K562 (cell line): ENCODE measurements around the gene ATP2A2. TPM values are rescaled to one million over a fixed set of nuclear protein-coding genes. Genes with fewer than 3 reads are reported as not detected.

Source experiments
- ATF6 ChIP-seq: sonication (generic); formaldehyde crosslinking; IDR thresholded peaks from 2 replicates; pipeline ENCODE4 v1.4.0; 2020; ENCODE audit warnings: mild to moderate bottlenecking, missing genetic modification reagents
- CHAMP1 ChIP-seq: fragments of 450-650 bp; IDR thresholded peaks from 2 replicates; pipeline ENCODE4 v1.6.1; 2016; ENCODE audit warnings: mild to moderate bottlenecking
- FOXO4 ChIP-seq: fragments of 450-650 bp; formaldehyde crosslinking; IDR thresholded peaks from 2 replicates; pipeline ENCODE4 v1.4.0; 2020; ENCODE audit warnings: mild to moderate bottlenecking, moderate library complexity
- KAT7 ChIP-seq: sonication (generic); formaldehyde crosslinking; IDR thresholded peaks from 2 replicates; pipeline ENCODE4 v1.8.0; 2022; ENCODE audit warnings: missing genetic modification reagents, mild to moderate bottlenecking, borderline replicate concordance
- NFIX ChIP-seq: fragments of 250-450 bp; sonication (Bioruptor Pico); IDR thresholded peaks from 2 replicates; pipeline ENCODE4 v1.4.0; 2020; ENCODE audit warnings: low read depth, mild to moderate bottlenecking, moderate library complexity
- NR2F6 ChIP-seq: fragments of 450-650 bp; formaldehyde crosslinking; IDR thresholded peaks from 2 replicates; pipeline ENCODE4 v1.4.0; 2020; ENCODE audit warnings: mild to moderate bottlenecking
- THRAP3 ChIP-seq: fragments of 450-650 bp; IDR thresholded peaks from 2 replicates; pipeline ENCODE4 v1.6.1; 2016; ENCODE audit warnings: mild to moderate bottlenecking, inconsistent platforms, borderline replicate concordance
- YBX1 ChIP-seq: fragments of 450-650 bp; IDR thresholded peaks from 2 replicates; pipeline ENCODE4 v1.7.1; 2016; ENCODE audit warnings: mild to moderate bottlenecking
- ZNF644 ChIP-seq: fragments of 200-800 bp; sonication (Bioruptor generic); IDR thresholded peaks from 2 replicates; pipeline ENCODE4 v1.6.1; 2016; ENCODE audit warnings: low read depth, missing genetic modification characterization, missing compliant biosample characterization
- ZNF77 ChIP-seq: fragments of 250-450 bp; sonication (Bioruptor Pico); IDR thresholded peaks from 2 replicates; pipeline ENCODE4 v1.5.0; 2020
- ZZZ3 ChIP-seq: fragments of 450-650 bp; IDR thresholded peaks from 2 replicates; pipeline ENCODE4 v1.6.1; 2016; ENCODE audit warnings: antibody characterized with exemption, mild to moderate bottlenecking, moderate library complexity
- polyA plus RNA-seq, 8 experiments: library from polyadenylated mRNA; depleted of rRNA in 4 of 8; stranded (reverse) in 5 of 8; unstranded in 3 of 8; fragments of >200 nt; fragmentation: Nextera tagmentation in 2 of 8; fragmentation: Illumina TruSeq in 1 of 8; extraction: Ambion mirVana in 2 of 8; extraction: Trizol in 1 of 8; gene quantifications; 2 replicates each; pipeline versions ENCODE4 v1.2.1 to v1.2.3, GENCODE V29; 2011 to 2014; ENCODE audit warnings: inconsistent platforms in 1 of 8, missing spikeins in 1 of 8
- total RNA-seq, 7 experiments: library from RNA; depleted of rRNA in 6 of 7; stranded (reverse); fragments of >200 nt in 6 of 7; fragmentation: Illumina TruSeq in 2 of 7; extraction: Trizol in 2 of 7; gene quantifications; 2 replicates each; pipeline versions ENCODE4 v1.2.1 to v1.2.3, GENCODE V29; 2011 to 2021; ENCODE audit warnings: low replicate concordance in 1 of 7
- TF ChIP-seq, protein P1 (sequence below): sonication (generic); formaldehyde crosslinking; IDR thresholded peaks from 2 replicates; pipeline ENCODE4 v1.8.0; 2022; ENCODE audit warnings: missing genetic modification reagents, mild to moderate bottlenecking, borderline replicate concordance
- TF ChIP-seq, protein P2 (sequence below): fragments of 450-650 bp; conservative IDR thresholded peaks from 2 replicates; pipeline ENCODE4 v1.6.1; 2016; ENCODE audit warnings: missing genetic modification characterization, low read depth, mild to moderate bottlenecking, control low read depth, missing compliant biosample characterization

The ATP2A2 gene
- total and polyA plus RNA-seq, 9 of the 15 experiments (the other 6 are each of a cell fraction or from before 2014, with no cell fraction given) = 5.2 to 205 (median 51.6) TPM

- no peak for TF ChIP-seq NFIX (CRISPR knock-in tag)
- TF ChIP-seq ZNF77 = no peak
- TF ChIP-seq CHAMP1 = no peak
- no peak for TF ChIP-seq FOXO4 (CRISPR knock-in tag)
- TF ChIP-seq ZZZ3 = no peak
- TF ChIP-seq, protein P1, sequence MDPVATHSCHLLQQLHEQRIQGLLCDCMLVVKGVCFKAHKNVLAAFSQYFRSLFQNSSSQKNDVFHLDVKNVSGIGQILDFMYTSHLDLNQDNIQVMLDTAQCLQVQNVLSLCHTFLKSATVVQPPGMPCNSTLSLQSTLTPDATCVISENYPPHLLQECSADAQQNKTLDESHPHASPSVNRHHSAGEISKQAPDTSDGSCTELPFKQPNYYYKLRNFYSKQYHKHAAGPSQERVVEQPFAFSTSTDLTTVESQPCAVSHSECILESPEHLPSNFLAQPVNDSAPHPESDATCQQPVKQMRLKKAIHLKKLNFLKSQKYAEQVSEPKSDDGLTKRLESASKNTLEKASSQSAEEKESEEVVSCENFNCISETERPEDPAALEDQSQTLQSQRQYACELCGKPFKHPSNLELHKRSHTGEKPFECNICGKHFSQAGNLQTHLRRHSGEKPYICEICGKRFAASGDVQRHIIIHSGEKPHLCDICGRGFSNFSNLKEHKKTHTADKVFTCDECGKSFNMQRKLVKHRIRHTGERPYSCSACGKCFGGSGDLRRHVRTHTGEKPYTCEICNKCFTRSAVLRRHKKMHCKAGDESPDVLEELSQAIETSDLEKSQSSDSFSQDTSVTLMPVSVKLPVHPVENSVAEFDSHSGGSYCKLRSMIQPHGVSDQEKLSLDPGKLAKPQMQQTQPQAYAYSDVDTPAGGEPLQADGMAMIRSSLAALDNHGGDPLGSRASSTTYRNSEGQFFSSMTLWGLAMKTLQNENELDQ (CRISPR knock-in tag) = no peak
- TF ChIP-seq ATF6 (CRISPR knock-in tag) = no peak
- 0 out of 2 replicates have a peak, but pooled peaks have one; percentile 47 for TF ChIP-seq ZNF644 (tag)
- TF ChIP-seq KAT7 (CRISPR knock-in tag) = peak; percentile 87; the same call in 1 of the 2 replicates
- TF ChIP-seq NR2F6 (CRISPR knock-in tag) = no peak
- no peak for TF ChIP-seq YBX1
- TF ChIP-seq, protein P2, sequence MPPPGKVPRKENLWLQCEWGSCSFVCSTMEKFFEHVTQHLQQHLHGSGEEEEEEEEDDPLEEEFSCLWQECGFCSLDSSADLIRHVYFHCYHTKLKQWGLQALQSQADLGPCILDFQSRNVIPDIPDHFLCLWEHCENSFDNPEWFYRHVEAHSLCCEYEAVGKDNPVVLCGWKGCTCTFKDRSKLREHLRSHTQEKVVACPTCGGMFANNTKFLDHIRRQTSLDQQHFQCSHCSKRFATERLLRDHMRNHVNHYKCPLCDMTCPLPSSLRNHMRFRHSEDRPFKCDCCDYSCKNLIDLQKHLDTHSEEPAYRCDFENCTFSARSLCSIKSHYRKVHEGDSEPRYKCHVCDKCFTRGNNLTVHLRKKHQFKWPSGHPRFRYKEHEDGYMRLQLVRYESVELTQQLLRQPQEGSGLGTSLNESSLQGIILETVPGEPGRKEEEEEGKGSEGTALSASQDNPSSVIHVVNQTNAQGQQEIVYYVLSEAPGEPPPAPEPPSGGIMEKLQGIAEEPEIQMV (tag) = no peak
- TF ChIP-seq THRAP3 = no peak
These were observed 677 bp downstream of the ATP2A2 start (continued) for GRCh38 chr12:110281549-110282299.
